Suppressor macrophage (primary cell): Measurements from ENCODE around the gene HRH2.

ENCODE experiments used
- DNase-seq, 4 experiments: peaks; one replicate each; pipeline ENCODE4 v3.0.0-alpha.2; 2020 to 2022

Gene HRH2

GRCh38 chr5:175693741-175694140 lies 35.9 kb downstream of the HRH2 start:
- peak in 3 of 4 experiments; percentile 30 to 34 (median 32) for DNase-seq

- DNase-seq = peak; percentile 30 to 60 (median 54)
These were observed 36.7 kb downstream of the HRH2 start for GRCh38 chr5:175694371-175695160.

DNA sequence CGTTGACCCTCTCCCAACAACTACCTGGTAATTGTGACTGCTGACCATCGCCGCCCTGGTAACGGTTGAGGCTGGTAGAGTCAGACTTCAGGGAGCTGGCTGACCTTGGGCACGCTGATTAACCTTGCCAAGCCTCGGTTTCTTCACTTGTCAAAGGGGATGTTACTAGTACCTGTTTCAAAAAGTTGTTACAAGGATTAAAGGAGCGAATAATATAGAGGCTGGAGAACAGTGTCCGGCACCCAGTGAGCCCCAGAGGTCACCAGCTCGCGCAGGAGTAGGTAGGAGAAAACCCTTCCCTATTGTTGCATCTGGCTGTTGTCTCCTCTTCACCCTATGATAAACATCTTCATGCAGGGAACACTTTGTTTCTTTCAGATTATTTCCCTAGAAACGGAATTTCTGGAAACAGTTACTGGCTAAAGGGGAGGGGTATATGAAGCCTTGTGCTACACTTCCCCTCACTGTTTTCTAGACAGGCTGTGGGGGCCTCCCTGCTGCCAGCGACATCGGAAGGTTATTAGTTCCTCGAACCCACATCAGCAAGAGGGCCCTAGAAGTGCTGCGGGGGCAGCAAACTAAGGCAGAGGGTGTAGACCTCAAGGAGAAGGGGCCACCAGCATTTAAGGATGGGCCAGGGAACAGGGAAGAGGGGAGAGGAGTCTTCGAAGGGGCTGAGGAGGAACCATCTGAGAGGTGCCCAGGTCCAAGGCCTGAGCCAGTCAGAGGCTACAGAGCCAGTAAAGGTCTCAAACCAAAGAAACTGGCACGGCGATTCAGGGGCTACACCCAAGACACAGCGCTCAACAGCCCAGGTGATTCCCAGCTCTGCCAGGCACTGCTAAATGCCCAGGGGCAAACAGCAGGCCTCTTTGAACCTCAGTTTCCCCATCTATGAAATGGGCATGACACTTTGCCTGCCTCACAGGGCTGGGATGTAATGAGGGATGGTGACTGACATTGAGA lies 37.6 kb downstream of the HRH2 start:
- peak in 1 of 4 experiments; percentile 17 for DNase-seq

- peak; percentile 97 to 98 (median 97) for DNase-seq
These were observed 38.4 kb downstream of the HRH2 start for GRCh38 chr5:175696139-175696854.

DNA sequence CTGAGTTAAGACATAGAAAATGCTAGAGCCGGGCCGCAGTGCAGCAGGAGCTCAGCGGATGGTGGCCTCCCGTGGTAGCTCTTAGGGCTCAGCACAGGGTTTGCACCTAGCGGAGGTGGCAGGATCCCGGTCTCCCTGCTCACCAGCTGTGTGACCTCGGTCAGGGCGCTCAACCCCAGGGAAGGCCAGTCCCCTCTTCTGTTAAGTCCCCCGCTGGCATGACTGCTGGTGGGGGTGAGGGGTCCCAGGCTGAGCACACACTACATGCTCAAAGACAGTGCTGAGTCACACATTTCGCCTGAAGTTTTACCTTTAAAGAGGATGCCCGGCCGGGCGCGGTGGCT lies 39.0 kb downstream of the HRH2 start:
- DNase-seq = no peak

- no peak for DNase-seq
These were observed 40.0 kb downstream of the HRH2 start for GRCh38 chr5:175697846-175698245.

DNA sequence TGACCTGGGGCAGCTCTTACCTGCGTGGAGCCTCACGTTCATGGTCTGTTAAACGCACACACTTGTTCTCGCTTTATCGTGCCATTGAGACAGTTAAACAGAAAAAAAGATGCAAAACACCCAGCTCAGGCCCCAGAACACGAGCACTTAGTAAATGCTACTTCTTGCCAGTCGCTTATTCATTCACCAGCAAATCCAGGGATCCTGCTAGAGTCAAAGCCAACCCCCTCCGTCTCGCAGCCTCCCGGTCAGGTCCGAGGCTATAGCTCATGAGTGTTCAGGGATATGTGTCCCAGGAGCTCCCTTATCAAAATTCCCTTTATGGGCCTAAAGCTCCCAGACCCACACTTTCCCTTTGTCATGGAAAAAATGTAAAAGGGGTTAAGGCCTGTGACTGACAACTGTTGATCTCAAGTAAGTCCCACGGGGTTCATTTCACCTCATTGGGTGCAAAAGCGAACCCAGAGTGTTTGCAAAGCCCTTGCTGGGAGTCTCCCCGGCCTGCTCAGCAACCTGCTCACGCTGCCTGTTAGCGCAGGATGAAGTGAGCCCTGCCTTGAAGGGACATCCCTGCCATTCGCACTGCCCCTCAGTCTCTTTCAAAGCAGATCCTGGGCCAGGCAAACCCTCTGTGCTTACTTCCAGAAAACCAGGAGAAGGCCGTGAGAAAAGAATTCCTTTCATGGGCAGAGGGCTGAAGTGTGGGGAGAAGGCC lies 40.7 kb downstream of the HRH2 start:
- DNase-seq = no peak

DNA sequence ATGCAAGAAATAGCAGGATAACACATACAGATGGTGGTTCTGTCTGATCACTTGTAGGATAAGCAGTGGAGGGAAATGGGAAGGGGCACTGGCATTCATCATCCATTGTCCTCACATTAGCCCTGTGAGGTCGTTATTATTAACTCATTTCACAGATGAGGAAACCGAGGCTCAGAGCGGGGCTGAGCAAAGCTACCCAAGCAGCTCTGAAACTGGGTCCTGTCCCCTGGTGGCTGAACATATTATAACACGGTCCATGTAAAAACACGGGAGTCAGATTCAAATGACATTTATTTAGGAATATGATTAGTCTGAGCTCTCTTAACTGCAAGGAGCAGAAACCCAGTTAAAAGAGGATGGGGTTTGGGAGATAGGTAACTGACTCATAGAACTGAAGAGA lies 43.1 kb downstream of the HRH2 start:
- DNase-seq = peak in 1 of 4 experiments; percentile 36

DNA sequence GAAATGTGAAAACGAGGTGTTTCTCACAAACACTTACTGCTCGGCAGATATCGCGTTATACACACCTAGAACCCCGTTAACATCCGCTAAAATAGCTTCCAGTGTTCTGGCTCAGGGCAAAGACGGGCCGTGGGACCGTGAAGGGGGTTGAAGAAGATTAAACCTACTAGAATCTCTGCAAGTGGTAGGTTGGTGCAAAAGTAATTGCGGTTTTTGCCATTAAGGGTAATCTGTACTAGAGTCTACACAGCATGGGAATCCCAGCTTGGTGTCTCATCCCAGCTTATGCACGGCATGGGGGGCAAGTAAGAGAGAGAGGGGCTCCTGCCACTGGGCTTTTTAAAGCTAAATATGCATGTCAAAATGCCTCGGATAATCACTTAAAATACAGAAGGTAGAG lies 43.9 kb downstream of the HRH2 start:
- no peak for DNase-seq

DNA sequence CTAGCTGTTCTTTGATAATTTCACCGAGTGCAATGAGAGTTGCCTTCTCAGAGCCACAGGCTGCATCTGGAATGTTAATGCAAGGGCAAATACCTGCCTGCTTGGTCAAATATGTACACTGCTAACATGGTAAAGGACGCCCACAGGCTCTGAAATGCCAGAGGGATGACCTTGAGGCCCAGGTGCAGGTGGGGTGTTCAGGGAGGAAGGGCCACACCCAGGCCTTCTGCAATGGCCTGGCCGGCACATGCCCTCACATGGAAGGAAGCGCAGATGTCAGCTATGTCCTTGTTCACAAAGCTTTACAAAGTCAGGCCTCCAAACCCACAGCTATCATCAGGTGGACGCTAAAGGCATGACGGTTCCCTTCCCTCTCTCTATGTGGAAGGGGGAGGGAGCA lies 48.6 kb downstream of the HRH2 start:
- DNase-seq = no peak

DNA sequence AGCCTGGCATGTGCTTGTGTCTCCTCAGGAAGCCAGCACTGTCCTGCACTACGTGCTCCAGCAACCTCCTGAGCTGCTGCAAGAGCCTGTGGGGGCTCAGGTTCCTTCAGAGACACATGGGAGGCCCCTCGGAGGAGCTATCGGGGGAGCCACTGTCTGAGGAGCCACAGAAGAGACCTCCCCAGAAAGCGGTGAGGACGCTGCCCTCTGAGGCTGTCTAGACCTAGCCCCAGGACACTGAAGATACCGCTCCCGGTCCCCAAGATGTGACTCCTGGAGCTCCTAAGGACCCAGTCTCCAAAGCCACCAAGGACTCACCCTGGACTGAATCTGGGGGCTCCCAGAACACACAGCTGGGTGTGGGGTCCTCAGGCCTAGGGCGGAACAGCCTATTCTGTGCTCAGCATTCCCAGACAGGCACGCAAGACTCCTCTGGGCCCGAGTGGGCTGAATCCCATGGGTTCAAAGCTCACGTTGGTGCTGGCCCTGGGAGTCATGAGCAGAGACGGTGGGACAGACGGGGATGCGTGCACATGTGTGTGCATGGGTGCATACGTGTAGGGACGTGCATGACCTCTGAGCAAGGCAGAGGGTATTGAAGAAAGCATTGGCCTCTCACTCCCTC lies 50.0 kb downstream of the HRH2 start:
- no peak for DNase-seq

DNA sequence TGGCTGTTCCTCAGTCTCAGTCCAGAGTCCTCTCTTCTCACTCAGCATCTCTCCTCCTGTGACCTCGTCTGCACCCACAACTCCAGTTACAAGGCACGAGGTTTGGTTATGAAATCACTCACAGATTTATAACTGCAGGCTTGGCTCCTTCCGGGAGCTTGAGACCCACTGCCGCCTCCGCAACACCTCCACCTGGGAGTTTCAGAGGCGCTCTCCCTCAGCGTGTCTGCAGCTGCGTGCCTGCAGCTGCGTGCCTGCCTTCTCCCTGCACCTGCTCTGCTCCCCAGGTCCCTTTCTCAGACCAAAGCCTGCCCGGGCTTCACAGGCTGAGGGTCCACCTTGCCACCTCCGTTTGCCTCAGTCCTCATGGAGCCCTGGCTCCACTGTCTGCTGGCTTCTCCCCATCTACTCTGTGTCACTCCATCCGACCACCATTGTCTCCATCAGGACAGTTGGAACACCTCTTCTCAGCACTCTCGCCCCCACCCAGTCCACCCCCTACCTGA lies 51.5 kb downstream of the HRH2 start:
- DNase-seq = peak in 1 of 4 experiments; percentile 17

DNA sequence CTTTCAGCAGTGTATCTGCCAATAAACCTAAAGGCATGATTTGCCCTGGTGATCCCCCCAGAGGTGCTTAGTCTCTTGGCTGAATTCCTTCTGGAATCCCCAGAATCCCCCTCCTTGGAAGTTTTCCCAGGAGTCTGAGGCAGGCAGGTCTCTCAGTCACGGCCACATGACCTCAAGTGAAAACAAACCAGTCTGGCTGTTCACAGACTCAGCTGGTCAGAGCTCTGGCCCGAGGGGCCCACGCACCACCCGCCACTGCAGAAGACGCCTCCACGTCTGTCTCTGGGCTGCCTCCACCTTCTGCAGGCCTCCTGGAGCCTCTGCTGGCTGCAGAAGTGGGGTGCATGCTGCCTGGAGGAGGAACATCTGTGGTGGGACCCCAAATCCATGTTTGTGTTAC lies 52.5 kb downstream of the HRH2 start:
- DNase-seq = no peak

GRCh38 chr5:175711031-175711430 lies 53.2 kb downstream of the HRH2 start:
- DNase-seq = no peak

DNA sequence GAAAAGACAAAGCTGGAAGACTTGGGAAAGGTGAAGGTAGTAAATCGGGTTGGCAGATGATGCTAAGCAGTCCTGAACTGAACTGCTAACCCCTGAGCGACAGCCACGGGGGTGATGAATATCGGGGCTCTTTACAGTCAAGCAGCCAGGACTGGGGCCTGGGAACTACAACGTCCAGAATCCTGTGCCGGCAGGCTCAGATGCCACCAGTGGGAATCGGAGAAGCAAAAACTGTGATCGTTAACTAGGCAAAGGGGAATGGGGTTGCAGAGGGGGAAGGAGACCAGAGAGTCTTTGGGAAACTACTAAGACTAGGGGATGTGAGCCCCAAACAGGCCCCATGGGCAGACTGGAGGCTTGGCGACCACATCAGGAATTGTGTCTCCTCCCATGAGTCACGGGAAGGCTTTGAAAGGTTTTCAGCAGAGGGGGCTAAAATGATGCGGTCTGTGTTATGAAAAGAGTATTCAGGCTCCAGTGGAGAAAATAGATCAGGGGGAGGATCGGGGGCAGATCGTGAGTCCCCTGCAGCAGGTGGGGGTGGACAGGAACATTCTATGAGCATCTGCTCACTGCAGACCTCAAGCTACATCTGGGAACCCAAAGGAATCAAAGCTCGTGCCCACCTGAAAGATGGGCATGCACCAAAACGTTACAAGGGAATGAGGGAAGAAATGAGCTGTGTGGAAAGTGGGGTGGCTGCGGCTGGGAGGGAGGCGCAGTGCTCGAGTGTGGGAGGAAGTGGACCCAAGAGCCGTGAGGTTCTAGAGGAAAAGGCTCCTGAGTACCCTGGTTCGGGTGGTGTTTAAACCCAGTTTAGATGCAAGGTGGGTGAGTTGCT lies 53.8 kb downstream of the HRH2 start:
- no peak for DNase-seq

DNA sequence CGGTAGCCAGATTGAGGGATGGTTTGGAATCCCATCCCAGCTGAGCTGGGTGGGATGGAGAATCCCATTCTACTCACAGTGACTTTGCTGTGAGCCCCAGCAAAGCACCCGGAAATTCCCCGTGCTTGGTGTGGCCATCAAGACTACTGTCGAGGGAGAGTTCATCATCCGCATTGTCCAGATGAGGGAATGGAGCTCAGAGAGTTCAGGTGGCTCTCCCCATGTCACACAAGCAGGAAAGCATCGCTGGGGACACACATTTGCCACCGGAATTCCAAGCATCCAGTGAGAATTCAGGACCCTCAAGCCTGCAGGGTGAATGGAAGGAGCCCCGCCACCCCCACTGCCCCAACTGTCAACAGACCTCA lies 54.4 kb downstream of the HRH2 start:
- DNase-seq = no peak

GRCh38 chr5:175712681-175713085 lies 54.8 kb downstream of the HRH2 start:
- no peak for DNase-seq

DNA sequence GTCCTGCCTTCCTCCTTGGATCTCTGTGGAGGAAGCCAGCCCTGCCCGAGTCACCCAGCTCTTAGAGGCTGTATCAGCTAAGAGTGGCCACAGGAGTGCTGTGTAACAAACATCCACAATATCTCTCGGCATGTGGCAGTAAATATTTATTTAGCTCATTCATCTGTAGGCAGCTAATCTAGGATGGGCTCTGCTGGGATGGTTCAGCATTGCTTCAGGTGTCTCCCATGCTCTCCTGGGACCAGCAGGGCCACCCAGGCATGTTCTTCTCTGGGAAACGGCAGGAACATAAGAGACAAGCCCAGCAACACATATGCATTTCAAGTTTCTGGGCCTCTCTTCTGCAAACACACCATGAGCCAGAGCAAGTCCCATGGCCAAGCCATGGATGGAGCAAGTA lies 56.1 kb downstream of the HRH2 start:
- no peak for DNase-seq

DNA sequence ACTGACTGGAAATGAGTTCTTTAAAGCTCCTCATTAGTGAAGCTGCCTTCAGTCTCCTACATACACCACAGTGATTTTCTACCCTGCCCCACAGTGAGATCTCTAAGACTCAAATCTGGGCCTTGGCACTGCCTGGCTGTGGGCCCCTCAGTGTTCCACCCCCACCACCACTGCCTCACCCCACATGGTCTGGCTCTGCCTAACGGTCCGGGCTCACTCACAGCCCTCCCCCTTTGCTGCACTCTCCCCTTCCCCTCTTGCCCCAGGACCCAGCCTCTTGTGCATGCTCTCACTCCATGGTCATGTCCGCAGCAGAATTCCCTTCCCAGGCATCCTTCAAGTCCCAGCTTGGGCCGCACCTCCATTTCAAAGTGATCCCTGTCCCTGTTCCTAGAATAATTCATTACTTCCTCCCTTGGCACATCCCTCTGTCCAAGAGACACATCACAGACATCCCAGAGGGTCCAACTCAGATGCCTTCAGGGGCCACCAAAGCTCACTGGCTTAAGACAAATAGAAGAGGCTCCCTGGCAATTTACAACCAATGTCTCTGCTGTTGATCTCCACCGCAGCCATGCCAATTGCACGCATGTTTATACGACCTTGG lies 56.7 kb downstream of the HRH2 start:
- DNase-seq = no peak
